ENCODE measurements around the gene ATP6V0E1. TPM values are rescaled to one million over a fixed set of nuclear protein-coding genes. Genes with fewer than 3 reads are reported as not detected.
"Not testable (repeated sequence)": the region's sequence is repeated elsewhere in the genome, so short reads cannot be mapped to it uniquely, and the experiment has no call there.

The ATP6V0E1 gene
- total and polyA plus RNA-seq, 4 donors = 113 to 502 (median 353) TPM

DNA sequence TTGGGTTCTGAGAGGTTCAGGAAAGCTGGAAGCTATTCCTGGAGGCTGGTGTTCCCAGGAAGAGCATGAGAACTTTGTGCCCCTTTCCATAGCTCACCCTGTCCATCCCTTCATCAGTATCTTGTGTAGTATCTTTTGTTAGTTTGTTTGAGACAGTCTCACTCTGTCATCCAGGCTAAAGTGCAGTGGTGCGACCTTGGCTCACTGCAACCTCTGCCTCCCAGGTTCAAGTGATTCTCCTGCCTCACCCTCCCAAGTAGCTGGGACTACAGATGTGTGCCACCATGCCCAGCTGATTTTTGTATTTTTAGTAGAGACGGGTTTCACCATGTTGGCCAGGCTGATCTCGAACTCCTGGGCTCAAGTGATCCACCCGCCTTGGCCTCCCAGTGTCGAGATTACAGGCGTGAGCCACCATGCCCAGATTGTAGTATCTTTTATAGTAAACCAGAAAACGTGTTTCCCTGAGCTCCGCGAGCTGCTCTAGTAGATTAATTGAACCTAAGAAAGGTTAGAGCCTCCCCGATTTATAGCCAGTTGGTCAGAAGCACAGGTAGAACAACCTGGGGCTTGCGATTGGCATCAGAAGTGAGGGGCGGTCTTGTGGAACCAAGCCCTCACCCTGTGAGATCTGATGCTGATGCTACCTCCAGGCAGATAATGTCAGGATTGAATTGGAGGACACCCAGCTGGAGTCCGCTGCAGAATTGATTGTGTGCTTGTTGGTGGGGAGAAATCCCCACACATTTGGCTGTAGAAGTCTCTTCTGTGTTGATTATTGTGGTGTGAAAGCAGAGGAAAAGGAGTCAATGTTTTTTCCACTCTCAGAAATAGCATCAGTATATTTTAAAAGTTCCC lies 32.3 kb downstream of the ATP6V0E1 start:
- H3K9ac ChIP-seq (ENCODE audit: insufficient read depth in 1 of 2, low read length in 2 of 2) = no peak overlapping the region
- WGBS, 2 donors = 95 to 97% methylated on average over 13 of the region's 13 CpGs
- TF ChIP-seq, protein P1, sequence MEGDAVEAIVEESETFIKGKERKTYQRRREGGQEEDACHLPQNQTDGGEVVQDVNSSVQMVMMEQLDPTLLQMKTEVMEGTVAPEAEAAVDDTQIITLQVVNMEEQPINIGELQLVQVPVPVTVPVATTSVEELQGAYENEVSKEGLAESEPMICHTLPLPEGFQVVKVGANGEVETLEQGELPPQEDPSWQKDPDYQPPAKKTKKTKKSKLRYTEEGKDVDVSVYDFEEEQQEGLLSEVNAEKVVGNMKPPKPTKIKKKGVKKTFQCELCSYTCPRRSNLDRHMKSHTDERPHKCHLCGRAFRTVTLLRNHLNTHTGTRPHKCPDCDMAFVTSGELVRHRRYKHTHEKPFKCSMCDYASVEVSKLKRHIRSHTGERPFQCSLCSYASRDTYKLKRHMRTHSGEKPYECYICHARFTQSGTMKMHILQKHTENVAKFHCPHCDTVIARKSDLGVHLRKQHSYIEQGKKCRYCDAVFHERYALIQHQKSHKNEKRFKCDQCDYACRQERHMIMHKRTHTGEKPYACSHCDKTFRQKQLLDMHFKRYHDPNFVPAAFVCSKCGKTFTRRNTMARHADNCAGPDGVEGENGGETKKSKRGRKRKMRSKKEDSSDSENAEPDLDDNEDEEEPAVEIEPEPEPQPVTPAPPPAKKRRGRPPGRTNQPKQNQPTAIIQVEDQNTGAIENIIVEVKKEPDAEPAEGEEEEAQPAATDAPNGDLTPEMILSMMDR (IDR thresholded peaks at IDR 0.05; ENCODE audit: control extremely low read depth, extremely low read depth) = no peak
- DNase-seq (no peak), ATAC-seq (ENCODE audit: insufficient read depth, low FRiP score) (no peak)
- peaks cover 0 to 17% (median 0%) of the 10 kb centered on the region in 5 donors for H3K4me1 ChIP-seq (ENCODE audit: control insufficient read depth in 5 of 5, insufficient read depth in 5 of 5, low read length in 5 of 5)
- H3K9me3 ChIP-seq (ENCODE audit: control insufficient read depth in 4 of 4, insufficient read depth in 3 of 4, low read length in 3 of 4) = no peaks in the 10 kb centered on the region
- H3K36me3 ChIP-seq (ENCODE audit: control insufficient read depth in 4 of 4, insufficient read depth in 4 of 4, low read length in 4 of 4) = peaks cover 0 to 6% (median 3%) of the 10 kb centered on the region in 4 donors
- no peaks in the 10 kb centered on the region for H3K27me3 ChIP-seq (ENCODE audit: control insufficient read depth in 3 of 3, insufficient read depth in 3 of 3, low read length in 2 of 3)
- H3K4me3 ChIP-seq = no peak overlapping the region
- peak overlapping the region; percentile 53 to 85 for H3K27ac ChIP-seq (ENCODE audit: low read depth in 1 of 2, low read length in 1 of 2)

DNA sequence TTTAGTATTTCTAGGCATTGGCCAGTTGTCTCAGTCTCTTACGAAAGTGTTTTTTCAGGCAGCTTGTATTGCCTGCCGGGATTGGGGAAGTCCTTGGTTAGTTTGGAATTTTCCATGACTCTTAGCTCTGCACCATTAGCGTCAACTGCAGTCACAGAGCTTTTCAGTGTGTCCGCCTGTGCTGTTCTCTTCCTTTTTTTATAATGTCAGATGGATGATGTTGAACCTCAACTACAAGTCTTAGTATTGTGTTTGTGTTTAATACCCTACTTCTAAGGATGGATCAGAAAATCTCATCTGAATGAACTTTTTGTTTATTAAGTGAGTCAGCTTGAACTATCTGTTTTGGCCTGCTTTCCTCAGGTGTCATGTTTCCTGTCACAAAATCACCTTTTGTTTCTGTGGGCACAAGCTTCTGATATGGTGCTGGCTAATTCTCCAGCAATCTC lies 33.1 kb downstream of the ATP6V0E1 start:
- peaks cover 0 to 8% (median 4%) of the 10 kb centered on the region in 4 donors for H3K36me3 ChIP-seq (ENCODE audit: control insufficient read depth in 4 of 4, insufficient read depth in 4 of 4, low read length in 4 of 4)
- H3K9ac ChIP-seq (ENCODE audit: insufficient read depth in 1 of 2, low read length in 2 of 2) = no peak overlapping the region
- H3K9me3 ChIP-seq (ENCODE audit: control insufficient read depth in 4 of 4, insufficient read depth in 3 of 4, low read length in 3 of 4) = no peaks in the 10 kb centered on the region
- TF ChIP-seq, protein P1 (IDR thresholded peaks at IDR 0.05; ENCODE audit: control extremely low read depth, extremely low read depth) = no peak
- WGBS, 2 donors = 36 to 39% methylated on average over 4 of the region's 4 CpGs
- no peaks in the 10 kb centered on the region for H3K27me3 ChIP-seq (ENCODE audit: control insufficient read depth in 3 of 3, insufficient read depth in 3 of 3, low read length in 2 of 3)
- peak overlapping the region; percentile 40 to 53 for H3K27ac ChIP-seq (ENCODE audit: low read depth in 1 of 2, low read length in 1 of 2)
- no peak overlapping the region for H3K4me3 ChIP-seq
- H3K4me1 ChIP-seq (ENCODE audit: control insufficient read depth in 5 of 5, insufficient read depth in 5 of 5, low read length in 5 of 5) = peaks cover 0 to 17% (median 0%) of the 10 kb centered on the region in 5 donors
- DNase-seq = peak in 2 of 3 donors; percentile 25 to 41
- ATAC-seq (ENCODE audit: insufficient read depth, low FRiP score) = no peak

DNA sequence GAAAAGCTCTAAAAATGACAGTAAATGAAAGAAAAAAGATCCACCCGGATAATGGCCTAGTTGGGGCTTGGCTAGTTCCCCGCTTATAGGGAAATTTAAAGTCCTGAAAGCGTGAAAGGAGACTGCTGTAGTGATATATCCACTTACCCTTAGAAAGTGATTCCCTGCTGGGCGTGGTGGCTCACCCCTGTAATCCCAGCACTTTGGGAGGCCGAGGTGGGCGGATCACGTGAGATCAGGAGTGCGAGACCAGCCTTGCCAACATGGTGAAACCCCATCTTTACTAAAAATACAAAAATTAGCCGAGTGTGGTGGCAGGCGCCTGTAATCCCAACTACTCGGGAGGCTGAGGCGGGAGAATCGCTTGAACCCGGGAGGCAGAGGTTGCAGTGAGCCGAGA lies 33.5 kb downstream of the ATP6V0E1 start:
- peak overlapping the region; percentile 45 to 53 for H3K27ac ChIP-seq (ENCODE audit: low read depth in 1 of 2, low read length in 1 of 2)
- ATAC-seq (ENCODE audit: insufficient read depth, low FRiP score); H3K36me3 ChIP-seq (ENCODE audit: control insufficient read depth in 4 of 4, insufficient read depth in 4 of 4, low read length in 4 of 4); H3K9me3 ChIP-seq (ENCODE audit: control insufficient read depth in 4 of 4, insufficient read depth in 3 of 4, low read length in 3 of 4); H3K9ac ChIP-seq (ENCODE audit: insufficient read depth in 1 of 2, low read length in 2 of 2); DNase-seq; H3K4me3 ChIP-seq; H3K27me3 ChIP-seq (ENCODE audit: control insufficient read depth in 3 of 3, insufficient read depth in 3 of 3, low read length in 2 of 3): not testable (repeated sequence)
- H3K4me1 ChIP-seq (ENCODE audit: control insufficient read depth in 5 of 5, insufficient read depth in 5 of 5, low read length in 5 of 5) = peaks cover 0 to 17% (median 0%) of the 10 kb centered on the region in 5 donors
- WGBS, 2 donors = 92 to 97% methylated on average over 15 of the region's 15 CpGs

DNA sequence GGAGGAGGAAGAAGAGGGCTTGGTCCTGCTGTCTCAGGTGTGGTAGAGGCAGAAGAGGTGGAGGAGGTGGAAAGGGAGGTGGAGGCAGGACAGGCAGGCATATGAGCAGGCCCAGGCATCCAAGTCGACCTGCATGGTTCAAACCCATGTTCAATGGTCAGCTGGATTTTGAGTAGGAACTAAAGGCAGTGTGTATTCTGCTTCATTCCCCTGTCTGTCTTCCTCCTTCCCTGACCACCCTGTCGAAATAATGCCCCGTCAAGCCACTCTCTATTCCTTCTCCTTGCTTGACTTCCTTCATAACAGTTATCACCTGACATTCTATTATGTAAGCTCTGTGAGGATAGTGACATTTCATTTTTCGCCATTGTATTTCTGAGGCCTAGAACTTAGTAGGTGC lies 34.8 kb downstream of the ATP6V0E1 start:
- DNase-seq (no peak), ATAC-seq (ENCODE audit: insufficient read depth, low FRiP score) (no peak)
- Histone ChIP-seq H3K4me1 (ENCODE audit: control insufficient read depth in 5 of 5, insufficient read depth in 5 of 5, low read length in 5 of 5) (peaks cover 0 to 12% (median 0%) of the 10 kb centered on the region in 5 donors), H3K27me3 (ENCODE audit: control insufficient read depth in 3 of 3, insufficient read depth in 3 of 3, low read length in 2 of 3) (no peaks in the 10 kb centered on the region), H3K9ac (ENCODE audit: insufficient read depth in 1 of 2, low read length in 2 of 2) (no peak overlapping the region), H3K27ac (ENCODE audit: low read depth in 1 of 2, low read length in 1 of 2) (peak overlapping the region in 1 of 2 donors; percentile 61), H3K9me3 (ENCODE audit: control insufficient read depth in 4 of 4, insufficient read depth in 3 of 4, low read length in 3 of 4) (no peaks in the 10 kb centered on the region), H3K36me3 (ENCODE audit: control insufficient read depth in 4 of 4, insufficient read depth in 4 of 4, low read length in 4 of 4) (peaks cover 0 to 13% (median 4%) of the 10 kb centered on the region in 4 donors), H3K4me3 (no peak overlapping the region)
- 35 to 81% methylated on average over 4 of the region's 4 CpGs for WGBS, 2 donors
- TF ChIP-seq, protein P1 (IDR thresholded peaks at IDR 0.05; ENCODE audit: control extremely low read depth, extremely low read depth) = no peak
